K562 (cell line): ENCODE data around the gene ZDHHC15.

ENCODE experiments used
- EZH2 ChIP-seq: IDR thresholded peaks from 2 replicates; pipeline ENCODE4 v1.6.1; 2012; ENCODE audit warnings: low read depth, mild to moderate bottlenecking, inconsistent platforms, low read length, borderline replicate concordance
- JUN ChIP-seq, 2 experiments: sonication (generic) in 1 of 2; formaldehyde crosslinking in 1 of 2; IDR thresholded peaks; 2 replicates each; pipeline versions ENCODE4 v1.6.1 to v1.8.0; 2012 to 2022; ENCODE audit warnings: borderline replicate concordance in 2 of 2, mild to moderate bottlenecking in 2 of 2, improper control_type of control experiment in 1 of 2, low read depth in 1 of 2, low read length in 1 of 2, missing genetic modification reagents in 1 of 2
- POLR2AphosphoS5 ChIP-seq: IDR thresholded peaks from 2 replicates; pipeline ENCODE4 v1.6.1; 2011; ENCODE audit warnings: mild to moderate bottlenecking, low read depth, low read length, moderate library complexity; ENCODE audit not compliant: control insufficient read depth, insufficient read depth
- TF ChIP-seq, protein P1 (sequence below): fragments of 250-450 bp; sonication (Bioruptor Pico); IDR thresholded peaks from 2 replicates; pipeline ENCODE4 v1.5.0; 2021; ENCODE audit warnings: mild to moderate bottlenecking, moderate library complexity

DNA sequence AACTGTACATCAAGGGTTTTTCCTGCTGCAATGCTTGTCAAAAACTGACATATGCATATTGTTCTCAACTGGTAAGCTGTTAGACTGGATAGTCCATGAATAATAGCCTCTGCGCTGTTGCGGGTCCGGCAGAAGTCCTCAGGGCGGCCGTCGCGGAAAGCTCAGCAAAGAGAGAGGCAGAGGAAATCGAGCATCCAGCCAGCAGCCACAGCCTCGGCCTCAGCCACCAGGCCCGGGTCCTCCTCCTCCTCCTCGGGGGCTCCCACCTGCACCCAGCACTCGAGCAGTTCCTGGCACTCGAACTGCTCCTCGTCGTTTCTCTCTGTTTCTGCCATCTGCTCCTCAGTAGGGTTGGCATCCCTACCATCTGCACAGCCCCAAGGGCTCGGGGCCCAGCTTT is 195.2 kb downstream of the ZDHHC15 start:
- TF ChIP-seq, protein P1, sequence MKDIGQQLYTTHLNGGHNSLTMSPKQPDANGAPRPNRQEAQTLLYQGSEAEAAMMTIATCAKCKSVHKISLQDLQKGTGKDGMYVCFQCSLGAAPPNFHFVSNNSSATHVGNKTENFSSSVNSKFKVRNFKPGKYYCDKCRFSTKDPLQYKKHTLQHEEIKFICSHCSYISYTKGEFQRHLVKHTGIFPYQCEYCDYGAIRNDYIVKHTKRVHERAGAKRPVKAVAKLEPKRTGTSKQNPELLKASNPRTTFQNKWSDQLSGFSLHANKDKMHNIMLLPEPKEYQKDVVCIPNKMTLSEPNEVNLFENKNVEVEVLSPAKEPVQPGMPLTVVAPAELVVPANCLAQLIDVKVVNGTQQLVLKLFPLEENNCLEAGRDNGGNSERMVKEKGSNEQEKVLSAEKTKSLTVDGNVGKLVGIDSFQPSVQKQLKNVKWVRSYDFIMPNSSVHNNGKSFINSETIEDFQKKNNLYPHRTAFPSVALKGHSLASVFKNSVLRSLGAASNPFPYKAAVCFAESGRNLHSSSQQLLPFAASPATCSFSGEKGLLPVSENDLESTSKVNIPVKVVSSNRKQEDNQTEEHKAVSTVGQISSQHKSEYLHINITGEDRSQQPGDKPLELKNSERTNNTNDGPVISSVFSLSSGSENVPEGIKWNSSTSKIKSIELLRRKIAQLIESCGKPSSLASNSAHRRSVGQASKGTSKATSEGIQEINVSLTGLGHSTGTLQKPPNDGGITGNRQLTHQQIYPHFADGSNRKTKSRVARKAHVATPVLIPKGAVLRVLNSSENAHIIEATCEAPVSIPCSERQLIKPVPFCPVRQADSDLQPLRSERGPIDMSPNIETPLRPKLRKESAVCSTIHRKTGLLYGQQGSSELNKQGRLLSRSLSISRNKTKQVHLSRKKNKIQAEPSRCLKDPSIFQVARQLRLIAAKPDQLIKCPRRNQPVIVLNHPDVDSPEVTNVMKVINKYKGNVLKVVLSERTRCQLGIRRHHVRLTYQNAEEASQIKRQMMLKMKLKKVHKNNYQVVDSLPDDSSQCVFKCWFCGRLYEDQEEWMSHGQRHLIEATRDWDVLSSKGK (CRISPR knock-in tag) = no peak
- TF ChIP-seq JUN (IDR thresholded peaks at IDR 0.05; ENCODE audit: borderline replicate concordance, low read depth, low read length) (no peak), JUN (CRISPR knock-in tag; IDR thresholded peaks at IDR 0.05; ENCODE audit: borderline replicate concordance) (no peak), POLR2AphosphoS5 (no peak), EZH2 (no peak)
